K562 (cell line): ENCODE data around the gene PACSIN2. TPM values are rescaled to one million over a fixed set of nuclear protein-coding genes. Genes with fewer than 3 reads are reported as not detected.

Source experiments
- ATAC-seq: fragments of 200-7000 bp; cut with Tn5 transposase; 3 replicates; pipeline ENCODE4 v1.9.1; 2020; ENCODE audit warnings: moderate library complexity
- BruUV-seq: library from RNA; stranded (reverse); fragments of 400-500 nt; replicated peaks from 2 replicates; lab custom pipeline; 2021; lab: Mats Ljungman, UMichigan
- CTCF ChIA-PET: fragments of 300-600 bp; formaldehyde crosslinking; extraction: SDS; loops from one replicate; lab custom pipeline; 2021; ENCODE audit warnings: low intra/inter-chr PET ratio; lab: Yijun Ruan, JAX
- POLR2A ChIA-PET: fragments of 300-600, 350-650 bp; sonication (Branson Sonifier 250); formaldehyde crosslinking; extraction: SDS; loops from one replicate; lab custom pipeline; 2021; ENCODE audit warnings: antibody characterized with exemption, inconsistent platforms; lab: Yijun Ruan, JAX
- DNase-seq, 4 experiments: peaks; one replicate each; pipeline versions ENCODE4 v3.0.0 to v3.0.0-alpha.2; 2011 to 2018; ENCODE audit warnings: low spot score in 3 of 4, mixed read lengths in 3 of 4; ENCODE audit errors: extremely low read depth in 1 of 4
- FAIRE-seq: peaks from 2 replicates; lab custom pipeline; 2011; peaks lifted over from hg19 to GRCh38; lab: Jason Lieb, UNC
- H2AFZ ChIP-seq: 2 replicates; pipeline ENCODE4 v1.6.0; 2011; ENCODE audit warnings: low read depth, low read length, control low read depth, inconsistent platforms
- H3K27ac ChIP-seq: fragments of 200-600 bp; 3 replicates; pipeline ENCODE4 v1.8.0; 2011; ENCODE audit warnings: low read depth, mild to moderate bottlenecking, control low read depth, inconsistent platforms, low read length, moderate library complexity, mixed read lengths; ENCODE audit errors: extremely low read depth
- H3K27me3 ChIP-seq, 2 experiments: fragments of 300-600 bp in 1 of 2; 2 replicates in 1 of 2; 3 replicates in 1 of 2; pipeline versions ENCODE4 v1.6.0 to v1.8.0; 2011; ENCODE audit warnings: inconsistent platforms in 2 of 2, low read length in 2 of 2, mild to moderate bottlenecking in 1 of 2, mixed read lengths in 1 of 2, moderate library complexity in 1 of 2; ENCODE audit not compliant: control insufficient read depth in 2 of 2, insufficient read depth in 2 of 2
- H3K36me3 ChIP-seq: fragments of 300-600 bp; 3 replicates; pipeline ENCODE4 v1.8.0; 2011; ENCODE audit warnings: mild to moderate bottlenecking, low read length, inconsistent platforms; ENCODE audit not compliant: control insufficient read depth, insufficient read depth
- H3K4me1 ChIP-seq, 2 experiments: fragments of 200-600 bp in 1 of 2; replicated peaks in 1 of 2; 2 replicates in 1 of 2; 3 replicates in 1 of 2; pipeline versions ENCODE4 v1.5.1 to v1.8.0; 2011; ENCODE audit warnings: inconsistent platforms in 2 of 2, low read length in 2 of 2, mild to moderate bottlenecking in 1 of 2, mixed read lengths in 1 of 2, moderate library complexity in 1 of 2; ENCODE audit not compliant: control insufficient read depth in 2 of 2, insufficient read depth in 2 of 2
- H3K4me2 ChIP-seq: 2 replicates; pipeline ENCODE4 v1.6.1; 2011; ENCODE audit warnings: low read length, control low read depth, inconsistent platforms, mixed read lengths; ENCODE audit not compliant: insufficient read depth
- H3K4me3 ChIP-seq: fragments of 200-600 bp; sonication (generic), shearing (Covaris generic); 2 replicates; pipeline ENCODE4 v1.5.1; 2016; ENCODE audit warnings: control low read depth, inconsistent platforms
- H3K79me2 ChIP-seq: fragments of 200-600 bp; 3 replicates; pipeline ENCODE4 v1.8.0; 2011; ENCODE audit warnings: low read length, inconsistent platforms; ENCODE audit not compliant: control insufficient read depth, insufficient read depth
- H3K9ac ChIP-seq, 2 experiments: 2 replicates each; pipeline versions ENCODE4 v1.6.0 to v1.6.1; 2011; ENCODE audit warnings: low read depth in 2 of 2, low read length in 2 of 2, control low read depth in 1 of 2, inconsistent platforms in 1 of 2, mild to moderate bottlenecking in 1 of 2, mixed read lengths in 1 of 2; ENCODE audit not compliant: insufficient read depth in 1 of 2
- H3K9me1 ChIP-seq: one replicate; pipeline ENCODE4 v1.6.0; 2011; ENCODE audit warnings: inconsistent platforms, mild to moderate bottlenecking, low read length, moderate library complexity; ENCODE audit not compliant: control insufficient read depth, insufficient read depth
- H3K9me3 ChIP-seq: replicated peaks from 2 replicates; pipeline ENCODE4 v1.5.1; 2011; ENCODE audit warnings: low read depth, low read length, inconsistent platforms; ENCODE audit not compliant: control insufficient read depth, insufficient read depth
- H4K20me1 ChIP-seq: replicated peaks from 2 replicates; pipeline ENCODE4 v1.6.1; 2011; ENCODE audit warnings: low read length, inconsistent platforms, mixed read lengths; ENCODE audit not compliant: control insufficient read depth, insufficient read depth
- CHD1 ChIP-seq: fragments of 200-600 bp; sonication (generic); IDR thresholded peaks from one replicate; pipeline ENCODE4 v1.6.1; 2012; ENCODE audit warnings: mild to moderate bottlenecking, moderate library complexity, low read length, inconsistent platforms
- ETV1 ChIP-seq: fragments of 450-650 bp; conservative IDR thresholded peaks from 2 replicates; pipeline ENCODE4 v1.6.1; 2016; ENCODE audit warnings: missing genetic modification characterization, control low read depth, low read depth, missing compliant biosample characterization
- MXI1 ChIP-seq: IDR thresholded peaks from 2 replicates; pipeline ENCODE4 v1.6.1; 2011; ENCODE audit warnings: low read depth, mild to moderate bottlenecking, improper control_type of control experiment, low read length
- SP1 ChIP-seq: sonication (generic); formaldehyde crosslinking; IDR thresholded peaks from 2 replicates; pipeline ENCODE4 v1.8.1; 2022; ENCODE audit warnings: mild to moderate bottlenecking, missing genetic modification reagents
- TOE1 ChIP-seq, 2 experiments: fragments of 450-650 bp in 1 of 2; sonication (generic) in 1 of 2; formaldehyde crosslinking in 1 of 2; IDR thresholded peaks; 2 replicates each; pipeline versions ENCODE4 v1.7.1 to v1.8.0; 2016 to 2022; ENCODE audit warnings: borderline replicate concordance in 2 of 2, mild to moderate bottlenecking in 2 of 2, antibody characterized with exemption in 1 of 2, inconsistent platforms in 1 of 2, low read depth in 1 of 2, missing genetic modification reagents in 1 of 2, moderate library complexity in 1 of 2
- ZNF551 ChIP-seq: fragments of 250-450 bp; sonication (Bioruptor Pico); IDR thresholded peaks from 2 replicates; pipeline ENCODE4 v1.5.0; 2021; ENCODE audit warnings: mild to moderate bottlenecking, moderate library complexity
- WGBS: fragments of 100-300 bp; shearing (Covaris generic); methylation state at CpG from one replicate; pipeline ENCODE4 v1.1.6; 2016; ENCODE audit warnings: low coverage, mixed read lengths; ENCODE audit not compliant: insufficient coverage; ENCODE audit errors: missing lambda C conversion rate; 5-methylcytosine and 5-hydroxymethylcytosine counted together
- in situ Hi-C: fragments of 300-500 bp; cut with MboI; formaldehyde crosslinking; loops from 4 replicates; pipeline ENCODE4 v1.15.0; 2018; ENCODE audit warnings: inconsistent platforms, mixed read lengths
- intact Hi-C: fragments of 100-400 bp; cut with micrococcal nuclease; formaldehyde crosslinking; loops from 2 replicates; pipeline ENCODE4 v1.14.2; 2022
- polyA plus RNA-seq, 8 experiments: library from polyadenylated mRNA; depleted of rRNA in 4 of 8; stranded (reverse) in 5 of 8; unstranded in 3 of 8; fragments of >200 nt; fragmentation: Nextera tagmentation in 2 of 8; fragmentation: Illumina TruSeq in 1 of 8; extraction: Ambion mirVana in 2 of 8; extraction: Trizol in 1 of 8; gene quantifications; 2 replicates each; pipeline versions ENCODE4 v1.2.1 to v1.2.3, GENCODE V29; 2011 to 2014; ENCODE audit warnings: inconsistent platforms in 1 of 8, missing spikeins in 1 of 8
- total RNA-seq, 7 experiments: library from RNA; depleted of rRNA in 6 of 7; stranded (reverse); fragments of >200 nt in 6 of 7; fragmentation: Illumina TruSeq in 2 of 7; extraction: Trizol in 2 of 7; gene quantifications; 2 replicates each; pipeline versions ENCODE4 v1.2.1 to v1.2.3, GENCODE V29; 2011 to 2021; ENCODE audit warnings: low replicate concordance in 1 of 7
- TF ChIP-seq, protein P1 (sequence below), 2 experiments: fragments of 450-650 bp in 1 of 2; sonication (generic) in 1 of 2; formaldehyde crosslinking in 1 of 2; IDR thresholded peaks; 2 replicates each; pipeline versions ENCODE4 v1.7.1 to v1.9.0; 2016 to 2022; ENCODE audit warnings: inconsistent platforms in 1 of 2, mild to moderate bottlenecking in 1 of 2, missing genetic modification reagents in 1 of 2
- TF ChIP-seq, protein P2 (sequence below): fragments of 250-450 bp; sonication (Bioruptor Pico); IDR thresholded peaks from 2 replicates; pipeline ENCODE4 v1.8.0; 2021; ENCODE audit warnings: moderate library complexity, mild to moderate bottlenecking, inconsistent platforms

PACSIN2 gene
- total and polyA plus RNA-seq, 9 of the 15 experiments (the other 6 are each of a cell fraction or from before 2014, with no cell fraction given), result 0.45 to 45.1 (median 23.9) TPM

DNA sequence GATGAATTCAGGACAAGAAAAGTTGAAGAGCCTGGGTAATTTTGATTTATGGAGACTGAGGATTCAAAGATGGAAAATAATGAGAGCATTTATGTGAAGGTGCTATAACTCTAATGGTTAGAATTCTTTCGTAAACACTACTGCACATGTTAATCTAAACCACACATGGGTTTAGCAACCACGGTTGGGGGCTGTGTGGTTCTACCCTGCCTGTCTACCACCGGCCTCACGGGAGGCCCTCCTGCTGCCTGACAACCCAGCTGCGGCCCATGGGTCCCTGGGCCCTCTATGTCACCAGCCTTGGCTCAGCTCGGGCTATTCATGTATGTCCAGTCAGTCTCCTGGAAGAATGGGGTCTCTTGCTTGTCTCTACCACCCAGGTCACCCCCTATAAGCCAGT is 89.4 kb downstream of the PACSIN2 start:
- no TSS peak for BruUV-seq
- no peak for DNase-seq
- CTCF ChIA-PET, result no interaction called here
- H3K27ac ChIP-seq, result no peak overlapping the region
- no peaks in the 10 kb centered on the region; the same call in 2 of the 3 replicates for H3K36me3 ChIP-seq
- TF ChIP-seq, protein P1, sequence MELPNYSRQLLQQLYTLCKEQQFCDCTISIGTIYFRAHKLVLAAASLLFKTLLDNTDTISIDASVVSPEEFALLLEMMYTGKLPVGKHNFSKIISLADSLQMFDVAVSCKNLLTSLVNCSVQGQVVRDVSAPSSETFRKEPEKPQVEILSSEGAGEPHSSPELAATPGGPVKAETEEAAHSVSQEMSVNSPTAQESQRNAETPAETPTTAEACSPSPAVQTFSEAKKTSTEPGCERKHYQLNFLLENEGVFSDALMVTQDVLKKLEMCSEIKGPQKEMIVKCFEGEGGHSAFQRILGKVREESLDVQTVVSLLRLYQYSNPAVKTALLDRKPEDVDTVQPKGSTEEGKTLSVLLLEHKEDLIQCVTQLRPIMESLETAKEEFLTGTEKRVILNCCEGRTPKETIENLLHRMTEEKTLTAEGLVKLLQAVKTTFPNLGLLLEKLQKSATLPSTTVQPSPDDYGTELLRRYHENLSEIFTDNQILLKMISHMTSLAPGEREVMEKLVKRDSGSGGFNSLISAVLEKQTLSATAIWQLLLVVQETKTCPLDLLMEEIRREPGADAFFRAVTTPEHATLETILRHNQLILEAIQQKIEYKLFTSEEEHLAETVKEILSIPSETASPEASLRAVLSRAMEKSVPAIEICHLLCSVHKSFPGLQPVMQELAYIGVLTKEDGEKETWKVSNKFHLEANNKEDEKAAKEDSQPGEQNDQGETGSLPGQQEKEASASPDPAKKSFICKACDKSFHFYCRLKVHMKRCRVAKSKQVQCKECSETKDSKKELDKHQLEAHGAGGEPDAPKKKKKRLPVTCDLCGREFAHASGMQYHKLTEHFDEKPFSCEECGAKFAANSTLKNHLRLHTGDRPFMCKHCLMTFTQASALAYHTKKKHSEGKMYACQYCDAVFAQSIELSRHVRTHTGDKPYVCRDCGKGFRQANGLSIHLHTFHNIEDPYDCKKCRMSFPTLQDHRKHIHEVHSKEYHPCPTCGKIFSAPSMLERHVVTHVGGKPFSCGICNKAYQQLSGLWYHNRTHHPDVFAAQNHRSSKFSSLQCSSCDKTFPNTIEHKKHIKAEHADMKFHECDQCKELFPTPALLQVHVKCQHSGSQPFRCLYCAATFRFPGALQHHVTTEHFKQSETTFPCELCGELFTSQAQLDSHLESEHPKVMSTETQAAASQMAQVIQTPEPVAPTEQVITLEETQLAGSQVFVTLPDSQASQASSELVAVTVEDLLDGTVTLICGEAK (IDR thresholded peaks at IDR 0.05), result no peak
- TF ChIP-seq, protein P1 (CRISPR knock-in tag; IDR thresholded peaks at IDR 0.05), result no peak
- TF ChIP-seq, protein P2, sequence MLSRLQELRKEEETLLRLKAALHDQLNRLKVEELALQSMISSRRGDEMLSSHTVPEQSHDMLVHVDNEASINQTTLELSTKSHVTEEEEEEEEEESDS (CRISPR knock-in tag), result no peak
- no peak for TF ChIP-seq CHD1
- TF ChIP-seq MXI1, result no peak
- no peak for TF ChIP-seq ETV1 (tag)
- no peak for TF ChIP-seq SP1
- no peak for TF ChIP-seq TOE1 (IDR thresholded peaks at IDR 0.05; ENCODE audit: borderline replicate concordance)
- TF ChIP-seq TOE1 (CRISPR knock-in tag; IDR thresholded peaks at IDR 0.05; ENCODE audit: borderline replicate concordance, low read depth), result no peak
- TF ChIP-seq ZNF551 (CRISPR knock-in tag), result no peak
- intact Hi-C loops, result no loop called here
- ATAC-seq, result no peak
- FAIRE-seq, result no peak
- H2AFZ ChIP-seq, result no peak overlapping the region
- in situ Hi-C loops, result no loop called here
- H3K4me1 ChIP-seq, result peaks cover 9 to 21% of the 10 kb centered on the region in 2 experiments; a peak in 3 of 5 replicates
- peaks cover 26% of the 10 kb centered on the region; the same call in 2 of the 3 replicates for H3K79me2 ChIP-seq
- H3K9me3 ChIP-seq, result no peaks in the 10 kb centered on the region
- 75% methylated on average over 4 of the region's 6 CpGs for WGBS
- H3K9me1 ChIP-seq, result no peaks in the 10 kb centered on the region
- H3K4me3 ChIP-seq, result no peak overlapping the region
- POLR2A ChIA-PET, result interaction anchor here (1.1 kb wide), 1 partner anchor 19 kb away, joined by 4 read pairs; no protein-coding TSS in a partner anchor
- H3K9ac ChIP-seq, result no peak overlapping the region
- H3K27me3 ChIP-seq, result no peaks in the 10 kb centered on the region
- H4K20me1 ChIP-seq, result peaks cover 25% of the 10 kb centered on the region
- H3K4me2 ChIP-seq, result no peak overlapping the region
